Measurements from ENCODE around the gene KRTAP3-2.
"Not testable (repeated sequence)": the region's sequence is repeated elsewhere in the genome, so short reads cannot be mapped to it uniquely, and the experiment has no call there.

KRTAP3-2 gene

DNA sequence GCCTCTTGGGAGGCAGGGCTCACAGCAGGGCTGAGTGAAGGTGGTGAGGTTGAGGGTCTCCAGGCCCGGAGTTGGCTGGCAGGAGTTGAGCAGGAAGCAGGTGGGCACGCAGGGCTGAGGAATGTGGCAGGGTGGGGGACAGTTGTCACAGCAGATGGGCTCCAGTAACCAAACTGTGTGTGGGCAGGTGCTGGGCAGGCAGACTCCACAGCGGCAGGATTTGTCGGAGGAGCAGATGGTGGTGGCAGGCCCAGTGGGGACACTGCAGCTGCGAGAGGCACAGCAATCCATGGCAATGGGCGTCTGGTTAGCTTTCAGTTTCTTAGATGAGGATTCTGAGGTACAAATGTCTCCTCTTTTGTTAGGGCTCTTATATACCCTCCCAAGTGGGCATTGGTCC, at the start of gene KRTAP3-2:
Gene KRTAP3-2, minus strand, starts transcription at position 344 of the 400 bp plus-strand sequence. Its CDS starts 53 bp downstream, at position 291.
- not testable (repeated sequence) for DNase-seq (ENCODE audit: low read depth)

DNA sequence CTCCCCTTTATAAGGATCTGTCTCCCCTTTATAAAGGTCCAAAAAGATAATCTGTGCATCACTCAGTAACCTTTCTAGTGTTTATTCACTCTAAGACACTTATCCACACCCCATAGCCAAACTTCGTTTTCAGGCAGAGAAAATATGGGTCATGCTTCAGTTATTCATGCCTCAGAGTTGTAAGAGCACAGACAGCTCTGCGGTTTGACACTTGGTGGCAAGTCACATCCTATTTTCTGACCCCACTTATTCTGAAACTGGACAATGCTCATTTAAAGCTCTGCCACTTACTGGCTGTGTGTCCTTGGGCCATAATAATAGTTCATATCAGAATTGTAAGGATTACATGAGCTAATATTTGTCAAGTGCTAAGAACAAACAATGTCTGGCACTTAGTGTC, 49.4 kb upstream of the KRTAP3-2 start:
- no peak for DNase-seq (ENCODE audit: low read depth)

DNA sequence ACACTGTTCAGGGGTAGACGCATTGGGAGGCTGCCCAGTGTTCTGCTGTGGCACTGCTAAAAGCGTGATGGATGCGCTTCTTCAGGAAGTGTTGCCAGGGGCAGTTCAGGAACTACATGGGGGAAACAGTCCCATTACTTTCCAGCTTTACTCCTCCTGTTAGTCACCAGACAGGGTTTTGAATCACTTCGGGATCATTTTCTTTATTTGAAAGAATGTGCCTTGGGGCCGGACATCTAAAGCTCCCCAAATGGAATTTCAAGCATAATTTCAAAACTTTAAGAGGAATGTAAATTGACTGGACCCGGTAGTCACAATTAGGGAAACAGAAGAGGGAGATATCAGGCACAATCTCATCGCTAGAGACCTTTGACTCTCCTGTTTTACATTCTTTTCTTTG, 48.7 kb upstream of the KRTAP3-2 start:
- no peak for DNase-seq (ENCODE audit: low read depth)

DNA sequence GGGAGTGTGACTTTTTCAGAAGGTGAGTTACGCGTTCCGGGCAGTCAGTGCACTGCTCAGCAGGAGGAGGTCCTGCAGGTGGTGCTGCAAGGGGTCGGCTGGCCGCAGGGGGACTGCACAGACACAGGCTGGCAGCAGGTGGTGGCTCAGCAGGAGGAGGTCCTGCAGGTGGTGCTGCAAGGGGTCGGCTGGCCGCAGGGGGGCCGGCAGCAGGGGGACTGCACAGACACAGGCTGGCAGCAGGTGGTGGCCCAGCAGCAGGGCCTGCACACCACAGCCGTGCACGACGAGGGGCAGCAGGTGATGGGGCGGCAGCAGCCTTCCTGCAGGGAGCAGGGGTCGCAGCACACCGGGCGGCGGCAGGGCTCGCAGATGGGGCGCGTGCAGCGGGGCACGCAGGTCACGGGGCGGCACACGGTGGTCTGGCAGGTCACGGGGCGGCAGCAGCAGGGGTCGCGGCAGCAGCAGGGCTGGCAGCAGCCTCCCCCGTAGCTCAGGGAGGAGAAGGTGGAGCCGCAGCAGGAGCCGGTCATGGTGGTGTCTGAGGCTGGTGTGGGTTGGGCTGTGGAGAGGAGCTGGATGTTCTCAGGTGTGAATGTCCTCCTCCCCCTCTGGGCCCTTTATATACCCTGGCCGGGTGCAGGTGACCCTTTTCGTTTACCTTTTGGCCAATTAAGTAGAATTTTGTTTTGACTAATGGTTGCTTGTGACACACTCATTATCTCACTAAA, 47.2 kb upstream of the KRTAP3-2 start, which contains the start of gene KRTAP2-1:
Gene KRTAP2-1, minus strand, starts transcription at position 582 of the 731 bp plus-strand sequence. Its CDS starts 49 bp downstream, at position 533.
- not testable (repeated sequence) for DNase-seq (ENCODE audit: low read depth)

DNA sequence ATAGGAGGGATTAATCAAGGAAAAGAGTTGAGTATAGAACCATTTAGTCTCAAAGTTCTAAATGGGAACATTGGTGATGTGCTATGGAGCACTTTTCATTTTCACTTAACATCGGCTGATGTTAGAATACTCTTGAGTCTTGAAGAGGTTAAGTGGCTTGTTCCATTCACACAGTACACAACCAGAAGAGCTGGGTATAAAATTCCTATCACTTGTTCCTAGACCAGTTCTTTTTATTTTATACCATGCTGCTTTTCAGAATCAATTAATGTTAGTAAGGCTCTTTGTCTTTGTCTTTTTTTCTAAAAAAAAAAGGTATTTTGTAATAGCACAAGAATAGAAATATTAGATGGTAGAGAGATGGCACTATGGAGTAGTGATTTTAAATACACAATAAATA, 43.2 kb upstream of the KRTAP3-2 start:
- DNase-seq (ENCODE audit: low read depth) = no peak

DNA sequence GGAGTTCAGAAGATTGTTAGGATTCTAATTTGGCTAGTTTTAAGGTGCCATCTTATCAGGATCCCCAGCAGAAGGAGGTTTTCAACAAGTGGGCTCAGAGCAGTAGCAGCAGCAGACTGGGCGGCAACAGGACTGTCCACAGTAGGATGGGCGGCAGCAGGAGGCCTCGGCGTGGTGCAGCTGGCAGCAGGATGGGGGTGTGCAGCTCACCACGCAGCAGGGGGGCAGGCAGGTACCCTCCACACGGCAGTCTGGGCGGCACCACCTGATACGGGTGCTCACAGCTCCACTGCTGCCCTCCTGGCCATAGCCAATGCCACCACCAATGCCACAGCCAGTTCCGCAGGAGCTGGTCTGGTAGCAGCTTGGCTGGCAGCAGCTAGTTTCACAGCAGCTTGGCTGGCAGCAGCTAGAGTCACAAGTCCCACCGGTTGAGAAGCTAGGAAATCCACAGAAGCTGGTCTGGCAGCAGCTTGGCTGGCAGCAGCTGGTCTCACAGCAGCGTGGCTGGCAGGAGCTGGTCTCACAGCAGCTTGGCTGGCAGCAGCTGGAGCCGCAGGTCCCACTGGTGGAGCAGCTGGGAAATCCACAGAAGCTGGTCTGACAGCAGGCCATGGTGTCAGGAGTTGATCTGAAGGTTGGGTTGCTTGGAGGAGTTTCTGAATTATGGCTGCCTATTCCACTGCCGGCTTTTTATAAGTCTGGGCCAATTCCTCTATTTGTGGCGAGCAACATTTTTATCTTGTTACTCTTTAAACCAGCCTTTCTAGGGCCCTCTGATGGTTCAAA, 41.3 kb upstream of the KRTAP3-2 start, which contains the start of gene KRTAP1-1:
Gene KRTAP1-1, minus strand, starts transcription at position 668 of the 789 bp plus-strand sequence. Its CDS starts 53 bp downstream, at position 615.
- not testable (repeated sequence) for DNase-seq (ENCODE audit: low read depth)

DNA sequence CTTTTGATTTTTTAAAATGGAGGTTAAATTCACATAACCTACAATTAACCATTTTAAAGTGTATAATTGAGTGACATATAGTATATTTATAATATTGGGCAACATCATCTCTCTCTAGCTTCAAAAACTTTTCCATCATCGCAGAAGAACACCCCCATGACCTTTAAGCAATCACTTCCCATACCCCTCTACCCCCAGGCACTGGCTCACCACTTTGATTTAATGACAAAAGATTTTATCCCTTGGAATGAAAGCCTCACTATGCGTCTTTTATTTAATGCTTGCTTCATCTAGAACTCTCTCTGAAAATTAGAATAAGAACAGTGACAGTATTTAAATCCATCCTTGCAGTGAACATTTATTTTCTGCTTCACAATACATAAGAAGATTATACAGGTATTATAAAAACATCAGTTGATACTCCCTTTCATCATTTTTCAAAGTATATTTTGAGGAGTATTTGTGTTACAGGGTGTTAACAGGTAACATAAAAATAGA, 38.2 kb upstream of the KRTAP3-2 start:
- DNase-seq (ENCODE audit: low read depth) = no peak

DNA sequence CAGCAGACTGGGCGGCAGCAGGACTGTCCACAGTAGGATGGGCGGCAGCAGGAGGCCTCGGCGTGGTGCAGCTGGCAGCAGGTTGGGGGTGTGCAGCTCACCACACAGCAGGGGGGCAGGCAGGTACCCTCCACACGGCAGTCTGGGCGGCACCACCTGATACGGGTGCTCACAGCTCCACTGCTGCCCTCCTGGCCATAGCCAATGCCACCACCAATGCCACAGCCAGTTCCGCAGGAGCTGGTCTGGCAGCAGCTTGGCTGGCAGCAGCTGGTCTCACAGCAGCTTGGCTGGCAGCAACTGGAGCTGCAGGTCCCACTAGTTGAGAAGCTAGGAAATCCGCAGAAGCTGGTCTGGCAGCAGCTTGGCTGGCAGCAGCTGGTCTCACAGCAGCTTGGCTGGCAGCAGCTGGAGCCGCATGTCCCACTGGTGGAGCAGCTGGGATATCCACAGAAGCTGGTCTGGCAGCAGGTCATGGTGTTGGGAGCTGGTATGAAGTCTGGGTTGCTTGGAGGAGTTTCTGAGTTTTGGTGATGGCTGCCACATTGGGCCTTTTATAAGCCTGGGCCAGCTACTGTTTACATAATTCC, 34.7 kb upstream of the KRTAP3-2 start, which contains the start of gene KRTAP1-3:
Gene KRTAP1-3, minus strand, starts transcription at position 529 of the 590 bp plus-strand sequence. Its CDS starts 53 bp downstream, at position 476.
- DNase-seq (ENCODE audit: low read depth) = not testable (repeated sequence)

DNA sequence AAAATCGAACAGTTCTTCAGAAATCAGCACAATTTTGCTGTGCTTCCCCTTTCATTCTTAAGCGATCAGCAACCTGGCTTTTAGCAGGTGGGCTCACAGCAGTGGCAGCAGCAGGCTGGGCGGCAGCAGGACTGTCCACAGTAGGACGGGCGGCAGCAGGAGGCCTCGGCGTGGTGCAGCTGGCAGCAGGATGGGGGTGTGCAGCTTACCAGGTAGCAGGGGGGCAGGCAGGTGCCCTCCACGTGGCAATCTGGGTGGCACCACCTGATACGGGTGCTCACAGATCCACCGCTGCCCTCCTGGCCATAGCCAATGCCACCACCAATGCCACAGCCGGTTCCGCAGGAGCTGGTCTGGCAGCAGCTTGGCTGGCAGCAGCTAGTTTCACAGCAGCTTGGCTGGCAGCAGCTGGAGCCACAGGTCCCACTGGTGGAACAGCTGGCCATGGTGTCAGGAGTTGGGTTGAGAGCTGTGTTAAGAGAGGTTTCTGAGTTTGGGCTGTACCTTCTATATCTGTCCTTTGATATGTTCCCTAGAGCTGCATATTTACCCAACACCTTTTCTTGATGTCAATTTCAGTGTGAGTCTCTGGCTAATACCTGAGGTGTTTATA, 30.0 kb upstream of the KRTAP3-2 start, which contains the start of gene KRTAP1-4:
Gene KRTAP1-4, minus strand, starts transcription at position 563 of the 613 bp plus-strand sequence. Its CDS starts 117 bp downstream, at position 446.
- DNase-seq (ENCODE audit: low read depth) = no peak

DNA sequence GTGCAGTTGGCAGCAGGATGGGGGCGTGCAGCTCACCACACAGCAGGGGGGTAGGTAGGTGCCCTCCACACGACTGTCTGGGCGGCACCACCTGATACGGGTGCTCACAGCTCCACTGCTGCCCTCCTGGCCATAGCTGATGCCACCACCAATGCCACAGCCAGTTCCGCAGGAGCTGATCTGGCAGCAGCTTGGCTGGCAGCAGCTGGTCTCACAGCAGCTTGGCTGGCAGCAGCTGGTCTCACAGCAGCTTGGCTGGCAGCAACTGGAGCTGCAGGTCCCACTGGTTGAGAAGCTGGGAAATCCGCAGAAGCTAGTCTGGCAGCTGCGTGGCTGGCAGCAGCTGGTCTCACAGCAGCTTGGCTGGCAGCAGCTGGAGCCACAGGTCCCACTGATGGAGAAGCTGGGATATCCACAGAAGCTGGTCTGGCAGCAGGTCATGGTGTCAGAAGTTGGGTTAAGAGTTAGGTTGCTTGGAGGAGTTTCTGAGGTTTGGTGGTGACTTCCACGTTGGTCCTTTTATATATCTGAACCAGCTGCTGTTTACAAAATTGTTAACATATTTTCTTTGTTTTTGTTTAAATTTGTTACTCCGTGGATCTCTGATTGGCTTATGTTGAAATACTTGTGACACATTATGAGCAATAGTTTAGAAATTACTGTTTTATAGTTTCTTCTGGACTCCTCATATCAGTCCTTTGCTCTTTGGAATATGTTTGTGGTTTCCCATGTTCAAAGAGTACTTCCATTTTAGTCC, 27.2 kb upstream of the KRTAP3-2 start, which contains the start of gene KRTAP1-5:
Gene KRTAP1-5, minus strand, starts transcription at position 494 of the 757 bp plus-strand sequence. Its CDS starts 53 bp downstream, at position 441.
- DNase-seq (ENCODE audit: low read depth) = no peak

DNA sequence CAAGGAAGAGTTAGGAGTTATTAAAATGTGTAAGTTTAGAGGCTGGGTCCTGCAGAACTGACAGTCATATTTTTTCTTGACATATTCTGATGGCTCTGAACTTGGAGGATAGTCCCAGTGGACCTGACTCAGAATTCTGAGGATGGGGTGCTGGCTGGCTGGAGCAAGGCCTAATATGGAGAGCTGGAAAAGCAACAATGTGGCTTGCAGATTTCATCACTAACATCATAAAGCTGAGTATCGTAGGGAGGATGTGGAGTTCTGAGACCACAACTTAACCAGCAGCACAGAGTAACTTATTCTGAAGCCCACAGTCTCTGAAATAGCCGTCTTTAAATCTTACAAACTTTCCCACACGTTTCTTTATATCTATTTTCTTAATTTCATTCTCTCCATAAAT, 25.0 kb upstream of the KRTAP3-2 start:
- DNase-seq (ENCODE audit: low read depth) = no peak

DNA sequence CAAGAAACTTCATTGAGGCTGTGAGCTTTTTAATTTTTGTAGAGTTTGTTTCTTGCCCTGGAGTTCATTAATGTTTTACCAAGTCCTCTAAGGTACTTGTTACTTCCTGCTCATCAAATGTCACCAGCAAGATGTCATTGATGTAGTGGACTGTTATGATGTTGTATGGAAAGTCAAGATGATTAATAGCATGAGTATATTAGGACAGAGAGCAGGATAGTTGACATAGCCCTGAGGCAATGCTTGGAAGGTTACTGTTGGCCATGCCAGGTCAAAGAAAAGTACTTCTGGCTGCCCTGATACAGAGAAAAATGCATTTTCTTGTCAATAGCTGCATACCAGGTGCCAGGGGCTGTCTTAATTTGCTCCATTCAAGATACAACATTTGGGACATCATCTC, 20.6 kb upstream of the KRTAP3-2 start:
- DNase-seq (ENCODE audit: low read depth) = no peak

DNA sequence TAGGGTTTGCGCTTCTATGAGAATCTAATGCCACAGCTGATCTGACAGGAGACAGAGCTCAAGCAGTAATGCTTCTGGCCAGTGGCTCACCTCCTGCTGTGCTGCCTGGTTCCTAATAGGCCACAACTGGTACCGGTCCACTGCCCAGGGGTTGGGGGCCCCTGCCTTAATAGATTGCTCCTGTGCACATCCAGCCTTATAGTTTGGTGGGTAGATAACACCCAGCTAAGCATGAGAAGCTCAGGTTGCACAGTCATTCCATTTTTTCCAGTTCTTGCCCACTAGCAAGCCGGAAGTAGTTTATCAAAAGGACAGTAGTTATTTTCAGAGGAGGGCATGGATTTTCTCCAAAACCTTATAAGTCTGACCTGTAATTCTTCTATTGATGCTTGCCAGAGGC, 19.7 kb upstream of the KRTAP3-2 start:
- DNase-seq (ENCODE audit: low read depth) = no peak

DNA sequence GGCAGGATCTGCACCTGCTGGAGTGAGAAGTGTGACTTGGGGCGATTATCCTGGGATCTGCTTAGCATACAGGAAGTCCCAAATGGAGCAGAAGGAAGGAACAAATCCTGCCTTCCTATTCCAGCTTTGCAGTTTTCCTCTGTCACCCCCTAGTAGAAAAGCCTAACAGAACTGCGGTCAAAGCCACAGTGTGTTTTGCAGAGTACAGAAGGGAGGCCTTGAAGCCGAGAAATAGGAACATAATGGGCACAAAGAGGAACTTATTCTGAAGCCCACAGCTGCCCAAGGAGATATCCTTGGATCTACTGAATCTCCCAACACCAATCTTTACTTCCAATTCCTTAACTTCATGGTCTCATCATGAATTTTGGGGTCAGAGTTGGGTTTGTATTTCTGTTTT, 18.8 kb upstream of the KRTAP3-2 start:
- no peak for DNase-seq (ENCODE audit: low read depth)

DNA sequence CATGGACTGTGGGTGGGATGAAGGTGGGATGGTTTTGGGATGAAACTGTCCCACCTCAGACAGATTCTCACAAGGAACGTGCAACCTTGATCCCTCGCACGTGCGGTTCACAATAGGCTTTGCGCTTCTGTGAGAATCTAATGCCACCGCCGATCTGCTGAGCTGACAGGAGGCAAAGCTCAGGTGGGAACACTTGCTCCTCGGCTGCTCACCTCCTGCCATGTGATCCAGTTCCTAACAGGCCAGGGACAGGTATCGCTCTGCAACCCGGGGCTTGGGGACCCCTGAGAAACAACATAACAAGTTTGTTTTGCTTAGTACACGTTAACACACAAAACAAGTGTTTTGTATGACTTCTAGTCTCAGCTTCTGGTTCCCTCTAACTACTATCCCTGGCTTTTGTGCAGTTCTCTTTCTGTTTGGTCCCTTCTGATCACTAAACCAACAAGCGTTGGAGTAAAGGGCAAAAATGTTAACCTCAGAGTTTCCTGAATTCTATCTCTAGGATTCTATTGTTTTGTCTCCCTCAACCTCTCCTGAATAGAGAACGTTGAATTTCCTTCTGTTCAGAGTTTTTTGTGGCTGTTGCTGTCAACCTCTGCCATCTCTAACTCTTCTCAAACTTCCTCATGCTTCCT, 17.0 kb upstream of the KRTAP3-2 start:
- DNase-seq (ENCODE audit: low read depth) = no peak

DNA sequence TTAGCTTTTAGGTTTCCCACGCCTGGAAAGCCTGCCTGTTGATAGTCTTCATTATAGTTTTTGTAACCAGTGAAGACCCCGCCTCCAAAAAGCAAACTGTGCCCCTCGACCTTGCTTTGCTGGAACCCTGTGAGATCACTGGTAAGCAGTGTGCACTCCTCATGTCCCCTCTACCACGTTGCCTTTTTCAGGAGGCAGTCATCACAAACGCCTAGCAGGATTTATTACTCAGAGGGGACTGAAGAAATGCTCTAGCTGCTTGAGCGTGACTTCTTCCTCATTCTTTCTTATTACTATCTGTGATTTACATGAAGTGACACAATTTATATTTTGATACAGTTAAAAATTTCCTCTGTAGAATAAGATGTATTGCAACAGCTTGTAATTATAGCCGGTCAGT, 15.7 kb upstream of the KRTAP3-2 start:
- DNase-seq (ENCODE audit: low read depth) = no peak

DNA sequence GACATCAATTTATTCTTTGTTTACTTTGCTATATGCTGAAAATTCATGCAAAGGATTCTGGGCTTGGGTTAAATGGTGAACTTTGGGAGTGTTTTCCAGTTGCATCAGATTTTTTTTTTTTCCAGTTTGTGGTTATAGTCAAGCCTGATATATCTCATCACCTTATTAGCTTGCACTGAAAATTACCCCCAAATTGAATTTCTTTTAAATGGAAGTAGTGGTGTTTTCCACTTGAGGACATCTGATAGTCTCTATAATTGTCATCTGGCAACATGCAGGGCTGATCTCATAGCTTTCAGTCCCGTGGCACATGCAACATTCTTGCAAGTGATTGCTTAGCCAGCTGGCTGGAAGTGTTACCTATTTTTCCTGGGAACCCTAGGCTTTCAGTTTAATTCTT, 13.9 kb upstream of the KRTAP3-2 start:
- DNase-seq (ENCODE audit: low read depth) = no peak

DNA sequence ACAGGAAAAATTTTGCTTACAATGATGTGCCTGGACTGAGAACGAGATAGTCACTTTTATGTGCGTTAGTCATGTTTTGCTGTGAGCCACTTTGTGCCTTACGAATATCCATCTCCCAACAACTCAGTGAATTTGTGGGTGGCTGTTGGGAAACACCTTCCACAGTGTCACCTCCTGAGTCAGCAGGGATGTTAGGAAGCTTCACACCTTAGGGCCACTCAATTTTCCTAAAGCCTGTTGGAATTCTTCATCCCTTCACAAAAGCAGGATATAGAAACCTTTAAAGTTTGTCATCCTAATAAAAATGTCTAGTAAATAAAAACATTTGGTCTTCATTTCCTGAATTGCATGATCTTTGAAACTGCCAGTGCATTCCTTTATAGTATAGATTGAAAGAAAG, 13.5 kb upstream of the KRTAP3-2 start:
- DNase-seq (ENCODE audit: low read depth) = no peak

DNA sequence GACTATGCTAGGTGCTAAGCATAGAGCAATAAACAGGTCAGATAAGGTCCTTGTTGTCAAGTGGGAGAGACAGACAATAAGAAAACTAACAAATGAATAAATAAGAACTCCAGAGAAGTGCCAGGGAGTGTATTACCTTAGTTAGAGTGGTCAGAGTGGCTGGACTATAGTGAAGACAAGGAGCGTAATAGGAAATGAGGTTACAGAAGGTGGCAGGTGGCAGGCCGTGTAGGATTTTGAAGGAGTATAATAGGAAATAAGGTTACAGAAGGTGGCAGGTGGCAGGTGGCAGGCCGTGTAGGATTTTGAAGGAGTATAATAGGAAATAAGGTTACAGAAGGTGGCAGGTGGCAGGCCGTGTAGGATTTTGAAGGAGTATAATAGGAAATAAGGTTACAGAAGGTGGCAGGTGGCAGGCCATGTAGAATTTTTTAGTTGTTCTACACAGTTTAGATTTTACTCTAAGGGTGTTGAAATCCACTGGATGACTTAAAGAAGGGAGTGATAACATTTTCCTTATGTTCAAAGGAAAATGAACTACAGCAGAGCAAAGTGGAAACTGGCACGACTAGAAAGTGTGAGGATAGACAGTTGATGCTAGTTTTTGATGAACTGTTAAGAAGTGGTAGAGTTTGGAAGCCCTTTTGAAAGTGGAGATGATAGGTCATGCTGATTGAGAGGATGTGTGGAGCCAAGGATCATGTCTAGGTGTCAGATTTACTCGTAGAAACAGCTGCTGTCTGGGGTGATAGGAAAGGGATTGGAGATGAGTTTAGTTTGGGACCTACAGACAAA, 12.8 kb upstream of the KRTAP3-2 start:
- DNase-seq (ENCODE audit: low read depth) = no peak
